AG09309 (cell line): ENCODE measurements around the gene SUFU.
"Not testable (repeated sequence)": the region's sequence is repeated elsewhere in the genome, so short reads cannot be mapped to it uniquely, and the experiment has no call there.

Experiments
- DNase-seq: peaks from one replicate; pipeline ENCODE4 v3.0.0-alpha.2; 2010; ENCODE audit warnings: low read depth
- H3K4me3 ChIP-seq: 2 replicates; pipeline ENCODE4 v1.5.1; 2011; ENCODE audit warnings: mild to moderate bottlenecking, low read depth, low read length, moderate library complexity; ENCODE audit not compliant: control insufficient read depth
- CTCF ChIP-seq: IDR thresholded peaks from 2 replicates; pipeline ENCODE4 v1.5.1; 2011; ENCODE audit warnings: mild to moderate bottlenecking, low read depth, low read length, inconsistent platforms; ENCODE audit not compliant: insufficient read depth, control insufficient read depth; ENCODE audit errors: missing control alignments

The SUFU gene

GRCh38 chr10:102523250-102524029, 19.7 kb downstream of the SUFU start:
- no peak overlapping the region for H3K4me3 ChIP-seq
- no peak for TF ChIP-seq CTCF
- no peak for DNase-seq

- DNase-seq: no peak
- H3K4me3 ChIP-seq: no peak overlapping the region
- no peak for TF ChIP-seq CTCF
Observed at GRCh38 chr10:102524746-102525145, 21.0 kb downstream of the SUFU start.

DNA sequence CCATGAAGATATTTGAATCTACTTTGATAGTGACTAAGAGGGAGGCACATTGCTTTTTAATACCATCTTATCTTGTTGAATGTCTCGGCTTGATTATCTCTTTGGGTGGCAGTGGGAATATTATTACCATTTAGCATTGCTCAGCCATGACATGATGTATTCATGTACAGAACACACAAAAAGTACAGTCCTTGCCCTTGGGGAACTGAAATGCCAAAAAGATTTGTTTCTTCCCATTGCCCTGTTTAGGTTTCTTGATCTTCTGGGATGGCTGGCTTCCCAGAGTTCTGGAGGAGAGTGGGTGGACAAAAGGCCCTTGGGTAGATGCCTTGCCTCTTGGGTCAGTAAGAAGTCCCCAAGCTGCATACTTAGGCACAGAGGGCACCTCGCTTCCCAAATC, 23.8 kb downstream of the SUFU start:
- DNase-seq: no peak
- no peak overlapping the region for H3K4me3 ChIP-seq
- TF ChIP-seq CTCF: no peak

DNA sequence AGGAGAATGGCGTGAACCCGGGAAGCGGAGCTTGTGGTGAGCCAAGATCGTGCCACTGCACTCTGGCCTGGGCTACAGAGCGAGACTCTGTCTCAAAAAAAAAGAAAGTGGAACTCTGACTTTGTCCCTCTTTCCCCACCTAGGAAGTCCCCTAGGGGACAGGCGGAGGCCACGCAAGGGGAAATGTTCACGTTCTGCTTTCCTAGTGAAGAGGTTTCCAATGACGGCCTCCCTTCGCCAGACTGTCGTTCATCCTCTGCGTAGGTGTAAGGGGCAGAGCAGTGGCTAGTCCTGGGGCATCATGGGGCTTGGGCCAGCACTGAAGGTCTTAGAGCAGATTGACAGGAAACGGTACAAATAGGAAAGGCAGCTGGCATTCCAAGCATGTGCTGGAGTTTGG, 30.6 kb downstream of the SUFU start:
- H3K4me3 ChIP-seq: no peak overlapping the region
- no peak for DNase-seq
- no peak for TF ChIP-seq CTCF

- DNase-seq, H3K4me3 ChIP-seq: not testable (repeated sequence)
Observed at GRCh38 chr10:102534966-102535365, 31.2 kb downstream of the SUFU start.

- no peak for DNase-seq
- no peak for TF ChIP-seq CTCF
- H3K4me3 ChIP-seq: no peak overlapping the region
Observed at GRCh38 chr10:102535481-102536147, 31.8 kb downstream of the SUFU start.

- no peak overlapping the region for H3K4me3 ChIP-seq
- DNase-seq: no peak
- no peak for TF ChIP-seq CTCF
Observed at GRCh38 chr10:102537367-102537766, 33.6 kb downstream of the SUFU start.
